Testis (tissue), 3 donors: ENCODE results near the gene PDZD8. TPM values are rescaled to one million over a fixed set of nuclear protein-coding genes. Genes with fewer than 3 reads are reported as not detected.

Experiments used
- DNase-seq: peaks from one replicate; pipeline ENCODE4 v3.0.0-alpha.2; 2019
- H3K27ac ChIP-seq, 2 donors: fragments of 200-600 bp; sonication (generic); one replicate each; pipeline ENCODE4 v1.5.1; 2019
- H3K27me3 ChIP-seq: fragments of 200-600 bp; sonication (generic); one replicate; pipeline ENCODE4 v1.5.1; 2019
- H3K36me3 ChIP-seq: fragments of 200-600 bp; sonication (generic); one replicate; pipeline ENCODE4 v1.5.1; 2017; ENCODE audit warnings: low read depth; ENCODE audit errors: missing control alignments
- H3K4me1 ChIP-seq: fragments of 200-600 bp; sonication (generic); one replicate; pipeline ENCODE4 v1.5.1; 2019
- H3K4me3 ChIP-seq, 2 donors: fragments of 200-600 bp; sonication (generic); one replicate each; pipeline ENCODE4 v1.5.1; 2017 to 2019
- H3K9me3 ChIP-seq: fragments of 200-600 bp; sonication (generic); one replicate; pipeline ENCODE4 v1.5.1; 2017
- POLR2A ChIP-seq: fragments of 450-650 bp; IDR thresholded peaks from one replicate; pipeline ENCODE4 v1.6.1; 2017; ENCODE audit warnings: antibody characterized with exemption, mild to moderate bottlenecking, moderate library complexity
- WGBS, 2 donors: methylation state at CpG; one replicate each; pipeline ENCODE4 v1.1.5; 2018; 5-methylcytosine and 5-hydroxymethylcytosine counted together
- intact Hi-C: fragments of 100-400 bp; cut with DNase I; formaldehyde crosslinking; loops from one replicate; pipeline ENCODE4 v1.15.1; 2023; ENCODE audit warnings: low total_unique reads
- polyA plus RNA-seq: library from polyadenylated mRNA; stranded (reverse); fragments of 350-450 nt; fragmentation: Illumina TruSeq; extraction: RNeasy Lipid Tissue Mini Kit (QIAGEN cat#74804); gene quantifications from one replicate; pipeline ENCODE4 v1.2.3, GENCODE V29; 2014; ENCODE audit warnings: low read depth, low replicate concordance; ENCODE audit not compliant: insufficient read depth
- total RNA-seq, 2 donors: library from RNA; depleted of rRNA; stranded (reverse); fragments of >200 nt; gene quantifications; one replicate each; pipeline ENCODE4 v1.2.3, GENCODE V29; 2016
- TF ChIP-seq, protein P1 (sequence below), 3 experiments: fragments of 450-650 bp in 2 of 3; fragments of 200-600 bp in 1 of 3; sonication (generic) in 1 of 3; IDR thresholded peaks; one replicate each; pipeline ENCODE4 v1.5.1; 2016 to 2019; ENCODE audit warnings: antibody characterized with exemption in 3 of 3, mild to moderate bottlenecking in 2 of 3, moderate library complexity in 1 of 3

Gene PDZD8
- total and polyA plus RNA-seq, 3 donors from 2014 or later: 49.6 to 120 (median 107) TPM

GRCh38 chr10:117398029-117398428 lies 22.8 kb upstream of the PDZD8 start:
- Histone ChIP-seq H3K4me3 (no peak overlapping the region), H3K4me1 (no peaks in the 10 kb centered on the region), H3K36me3 (no peaks in the 10 kb centered on the region), H3K27ac (no peak overlapping the region), H3K27me3 (no peaks in the 10 kb centered on the region), H3K9me3 (no peaks in the 10 kb centered on the region)
- TF ChIP-seq, protein P1, sequence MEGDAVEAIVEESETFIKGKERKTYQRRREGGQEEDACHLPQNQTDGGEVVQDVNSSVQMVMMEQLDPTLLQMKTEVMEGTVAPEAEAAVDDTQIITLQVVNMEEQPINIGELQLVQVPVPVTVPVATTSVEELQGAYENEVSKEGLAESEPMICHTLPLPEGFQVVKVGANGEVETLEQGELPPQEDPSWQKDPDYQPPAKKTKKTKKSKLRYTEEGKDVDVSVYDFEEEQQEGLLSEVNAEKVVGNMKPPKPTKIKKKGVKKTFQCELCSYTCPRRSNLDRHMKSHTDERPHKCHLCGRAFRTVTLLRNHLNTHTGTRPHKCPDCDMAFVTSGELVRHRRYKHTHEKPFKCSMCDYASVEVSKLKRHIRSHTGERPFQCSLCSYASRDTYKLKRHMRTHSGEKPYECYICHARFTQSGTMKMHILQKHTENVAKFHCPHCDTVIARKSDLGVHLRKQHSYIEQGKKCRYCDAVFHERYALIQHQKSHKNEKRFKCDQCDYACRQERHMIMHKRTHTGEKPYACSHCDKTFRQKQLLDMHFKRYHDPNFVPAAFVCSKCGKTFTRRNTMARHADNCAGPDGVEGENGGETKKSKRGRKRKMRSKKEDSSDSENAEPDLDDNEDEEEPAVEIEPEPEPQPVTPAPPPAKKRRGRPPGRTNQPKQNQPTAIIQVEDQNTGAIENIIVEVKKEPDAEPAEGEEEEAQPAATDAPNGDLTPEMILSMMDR (IDR thresholded peaks at IDR 0.05): no peak
- TF ChIP-seq POLR2A: no peak
- intact Hi-C loops: no loop called here
- no peak for DNase-seq
- WGBS, 2 donors: 95 to 98% methylated on average over 3 of the region's 3 CpGs

DNA sequence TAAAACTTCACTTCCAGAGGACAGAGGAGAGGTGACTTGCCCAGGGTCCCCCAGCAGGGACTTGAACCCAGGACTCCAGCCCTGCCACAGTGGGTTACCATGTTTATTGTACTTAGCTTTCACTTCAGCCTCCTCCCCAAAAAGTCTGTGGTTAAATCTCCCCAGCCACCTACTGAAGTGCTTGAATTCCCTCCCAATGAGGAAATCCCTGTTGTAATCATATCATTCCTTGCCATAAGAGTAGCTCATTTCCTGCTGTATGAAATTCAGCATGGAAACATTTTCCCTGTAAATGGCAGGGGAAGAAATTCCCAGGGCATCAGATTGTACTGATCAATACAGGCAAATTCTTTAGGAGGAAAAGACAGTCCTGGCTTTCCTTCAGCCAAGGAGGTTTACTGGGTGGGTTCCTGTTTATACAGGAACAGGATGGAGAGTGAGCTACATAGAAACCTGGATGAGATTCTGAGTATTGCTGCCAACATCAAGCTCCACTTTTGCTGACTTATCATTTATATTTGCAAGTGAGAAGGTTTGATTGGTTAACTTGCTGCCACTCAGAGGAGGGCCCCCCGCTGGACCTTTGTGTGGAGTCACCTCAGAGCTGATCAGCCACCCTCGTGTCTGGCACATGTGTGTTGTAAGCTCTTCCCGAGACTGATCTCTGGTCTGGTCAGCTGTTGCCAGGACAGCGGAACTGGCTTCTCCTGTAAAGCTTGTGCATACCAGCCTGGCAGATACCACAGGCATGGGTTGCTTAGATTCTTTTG lies 16.4 kb upstream of the PDZD8 start:
- Histone ChIP-seq H3K4me1 (no peaks in the 10 kb centered on the region), H3K36me3 (no peaks in the 10 kb centered on the region), H3K27me3 (no peaks in the 10 kb centered on the region), H3K9me3 (no peaks in the 10 kb centered on the region), H3K27ac (no peak overlapping the region), H3K4me3 (no peak overlapping the region)
- 76 to 83% methylated on average over 4 of the region's 4 CpGs for WGBS, 2 donors
- no peak for DNase-seq
- intact Hi-C loops: no loop called here
- no peak for TF ChIP-seq POLR2A
- TF ChIP-seq, protein P1 (IDR thresholded peaks at IDR 0.05): no peak

DNA sequence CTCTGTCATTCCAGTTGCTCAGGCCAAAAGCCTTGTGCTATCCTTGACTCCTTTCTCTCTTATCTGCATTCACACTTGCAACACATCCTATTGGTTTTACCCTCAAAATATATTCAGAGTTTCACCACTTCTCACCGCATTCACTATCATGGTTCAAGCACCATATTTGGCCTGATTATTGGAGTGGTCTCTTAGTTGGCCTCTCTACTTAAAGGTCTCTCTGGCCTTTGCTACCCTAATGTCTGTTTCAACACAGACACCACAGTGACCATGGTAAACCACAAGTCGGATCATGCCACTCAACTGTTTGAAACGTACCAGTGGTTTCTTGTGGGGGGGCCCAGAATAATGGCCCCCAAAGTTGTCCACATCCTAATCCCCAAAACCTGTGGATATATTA lies 15.2 kb upstream of the PDZD8 start:
- intact Hi-C loops: no loop called here
- Histone ChIP-seq H3K36me3 (no peaks in the 10 kb centered on the region), H3K9me3 (no peaks in the 10 kb centered on the region), H3K27ac (no peak overlapping the region), H3K4me3 (no peak overlapping the region), H3K4me1 (no peaks in the 10 kb centered on the region), H3K27me3 (no peaks in the 10 kb centered on the region)
- 91 to 95% methylated on average over 3 of the region's 3 CpGs for WGBS, 2 donors
- DNase-seq: no peak
- TF ChIP-seq, protein P1 (IDR thresholded peaks at IDR 0.05): no peak
- no peak for TF ChIP-seq POLR2A

GRCh38 chr10:117386805-117387204 lies 11.6 kb upstream of the PDZD8 start:
- Histone ChIP-seq H3K9me3 (no peaks in the 10 kb centered on the region), H3K4me1 (no peaks in the 10 kb centered on the region), H3K4me3 (no peak overlapping the region), H3K27me3 (no peaks in the 10 kb centered on the region), H3K36me3 (no peaks in the 10 kb centered on the region), H3K27ac (no peak overlapping the region)
- TF ChIP-seq POLR2A: no peak
- TF ChIP-seq, protein P1 (IDR thresholded peaks at IDR 0.05): no peak
- WGBS, 2 donors: 89 to 92% methylated on average over 2 of the region's 2 CpGs
- intact Hi-C loops: no loop called here
- no peak for DNase-seq

DNA sequence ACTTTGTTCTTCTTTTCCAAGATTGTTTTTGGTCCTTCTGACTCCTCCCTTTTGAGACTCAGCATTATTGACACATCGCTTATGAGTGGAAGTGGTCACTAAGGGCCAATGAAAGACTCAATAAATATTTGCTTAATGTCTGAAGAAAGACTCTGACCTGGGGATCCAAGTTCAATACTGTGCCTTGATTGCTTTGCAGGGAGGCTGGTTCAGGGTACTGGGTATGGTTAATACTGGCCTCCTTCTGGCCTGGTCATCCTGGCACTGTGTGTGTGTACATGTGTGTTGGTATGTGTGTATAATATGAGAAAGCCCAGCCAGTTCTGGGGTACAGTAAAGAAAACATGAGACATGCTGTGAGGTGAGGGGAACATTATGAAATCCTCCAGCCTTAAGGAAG lies 7.6 kb upstream of the PDZD8 start:
- Histone ChIP-seq H3K36me3 (no peaks in the 10 kb centered on the region), H3K27ac (no peak overlapping the region), H3K27me3 (no peaks in the 10 kb centered on the region), H3K4me3 (no peak overlapping the region), H3K4me1 (no peaks in the 10 kb centered on the region), H3K9me3 (no peaks in the 10 kb centered on the region)
- 35 to 93% methylated on average over 1 of the region's 1 CpG for WGBS, 2 donors
- no peak for TF ChIP-seq POLR2A
- TF ChIP-seq, protein P1 (IDR thresholded peaks at IDR 0.05): no peak
- intact Hi-C loops: no loop called here
- no peak for DNase-seq
